ENCODE measurements around the gene COX6B1. TPM values are rescaled to one million over a fixed set of nuclear protein-coding genes. Genes with fewer than 3 reads are reported as not detected.

Gene COX6B1
- polyA plus RNA-seq, 1 donor from 2014 or later = 1,013 TPM

DNA sequence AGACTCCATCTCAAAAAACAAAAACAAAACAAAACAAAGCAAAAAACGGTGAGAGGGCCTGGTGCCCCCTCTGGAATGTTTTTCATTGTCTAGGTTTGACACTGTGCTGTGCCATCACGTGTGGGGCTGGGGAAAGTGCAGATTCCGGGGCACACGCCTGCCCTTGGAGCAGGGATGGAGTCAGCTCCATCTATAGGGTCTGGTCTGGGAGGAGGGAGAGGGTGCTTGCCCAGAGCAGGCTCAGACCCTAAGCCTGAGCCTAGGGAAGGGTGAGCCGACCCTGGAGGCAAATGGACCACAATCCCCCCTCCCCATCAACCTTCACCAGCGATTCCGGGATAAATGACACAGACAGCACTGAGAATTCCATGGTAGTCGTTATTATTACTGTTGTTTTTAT lies 45.3 kb downstream of the COX6B1 start:
- no peaks in the 10 kb centered on the region for H3K79me2 ChIP-seq (replicated peaks; ENCODE audit: insufficient read depth, low read length)
- H3K9me2 ChIP-seq (ENCODE audit: insufficient read depth, low read length) = no peaks in the 10 kb centered on the region
- H3K27me3 ChIP-seq (ENCODE audit: insufficient read depth, low read depth, low read length) = no peaks in the 10 kb centered on the region
- H2AFZ ChIP-seq (ENCODE audit: low read depth, low read length) = no peak overlapping the region
- H3K4me2 ChIP-seq (ENCODE audit: low read length) = no peak overlapping the region
- H3K9me3 ChIP-seq (ENCODE audit: low read length) = no peaks in the 10 kb centered on the region
- no peaks in the 10 kb centered on the region for H4K20me1 ChIP-seq (ENCODE audit: insufficient read depth)
- no peaks in the 10 kb centered on the region for H3F3A ChIP-seq (ENCODE audit: insufficient read depth, low read length, poor library complexity, severe bottlenecking)
- no peak overlapping the region for H3K27ac ChIP-seq (ENCODE audit: low read length)
- H3K36me3 ChIP-seq (ENCODE audit: insufficient read depth, low read length) = no peaks in the 10 kb centered on the region
- TF ChIP-seq EZH2 (IDR thresholded peaks at IDR 0.05; ENCODE audit: borderline replicate concordance, insufficient read depth, low read length, poor library complexity, severe bottlenecking) (no peak), SMC3 (conservative IDR thresholded peaks at IDR 0.05; ENCODE audit: poor library complexity) (no peak), EP300 (conservative IDR thresholded peaks at IDR 0.05; ENCODE audit: poor library complexity, severe bottlenecking) (no peak), TAF1 (IDR thresholded peaks at IDR 0.05; ENCODE audit: low read depth) (no peak)
- TF ChIP-seq, protein P1, sequence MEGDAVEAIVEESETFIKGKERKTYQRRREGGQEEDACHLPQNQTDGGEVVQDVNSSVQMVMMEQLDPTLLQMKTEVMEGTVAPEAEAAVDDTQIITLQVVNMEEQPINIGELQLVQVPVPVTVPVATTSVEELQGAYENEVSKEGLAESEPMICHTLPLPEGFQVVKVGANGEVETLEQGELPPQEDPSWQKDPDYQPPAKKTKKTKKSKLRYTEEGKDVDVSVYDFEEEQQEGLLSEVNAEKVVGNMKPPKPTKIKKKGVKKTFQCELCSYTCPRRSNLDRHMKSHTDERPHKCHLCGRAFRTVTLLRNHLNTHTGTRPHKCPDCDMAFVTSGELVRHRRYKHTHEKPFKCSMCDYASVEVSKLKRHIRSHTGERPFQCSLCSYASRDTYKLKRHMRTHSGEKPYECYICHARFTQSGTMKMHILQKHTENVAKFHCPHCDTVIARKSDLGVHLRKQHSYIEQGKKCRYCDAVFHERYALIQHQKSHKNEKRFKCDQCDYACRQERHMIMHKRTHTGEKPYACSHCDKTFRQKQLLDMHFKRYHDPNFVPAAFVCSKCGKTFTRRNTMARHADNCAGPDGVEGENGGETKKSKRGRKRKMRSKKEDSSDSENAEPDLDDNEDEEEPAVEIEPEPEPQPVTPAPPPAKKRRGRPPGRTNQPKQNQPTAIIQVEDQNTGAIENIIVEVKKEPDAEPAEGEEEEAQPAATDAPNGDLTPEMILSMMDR (IDR thresholded peaks at IDR 0.05; ENCODE audit: poor library complexity, severe bottlenecking) = no peak
- TF ChIP-seq, protein P2, sequence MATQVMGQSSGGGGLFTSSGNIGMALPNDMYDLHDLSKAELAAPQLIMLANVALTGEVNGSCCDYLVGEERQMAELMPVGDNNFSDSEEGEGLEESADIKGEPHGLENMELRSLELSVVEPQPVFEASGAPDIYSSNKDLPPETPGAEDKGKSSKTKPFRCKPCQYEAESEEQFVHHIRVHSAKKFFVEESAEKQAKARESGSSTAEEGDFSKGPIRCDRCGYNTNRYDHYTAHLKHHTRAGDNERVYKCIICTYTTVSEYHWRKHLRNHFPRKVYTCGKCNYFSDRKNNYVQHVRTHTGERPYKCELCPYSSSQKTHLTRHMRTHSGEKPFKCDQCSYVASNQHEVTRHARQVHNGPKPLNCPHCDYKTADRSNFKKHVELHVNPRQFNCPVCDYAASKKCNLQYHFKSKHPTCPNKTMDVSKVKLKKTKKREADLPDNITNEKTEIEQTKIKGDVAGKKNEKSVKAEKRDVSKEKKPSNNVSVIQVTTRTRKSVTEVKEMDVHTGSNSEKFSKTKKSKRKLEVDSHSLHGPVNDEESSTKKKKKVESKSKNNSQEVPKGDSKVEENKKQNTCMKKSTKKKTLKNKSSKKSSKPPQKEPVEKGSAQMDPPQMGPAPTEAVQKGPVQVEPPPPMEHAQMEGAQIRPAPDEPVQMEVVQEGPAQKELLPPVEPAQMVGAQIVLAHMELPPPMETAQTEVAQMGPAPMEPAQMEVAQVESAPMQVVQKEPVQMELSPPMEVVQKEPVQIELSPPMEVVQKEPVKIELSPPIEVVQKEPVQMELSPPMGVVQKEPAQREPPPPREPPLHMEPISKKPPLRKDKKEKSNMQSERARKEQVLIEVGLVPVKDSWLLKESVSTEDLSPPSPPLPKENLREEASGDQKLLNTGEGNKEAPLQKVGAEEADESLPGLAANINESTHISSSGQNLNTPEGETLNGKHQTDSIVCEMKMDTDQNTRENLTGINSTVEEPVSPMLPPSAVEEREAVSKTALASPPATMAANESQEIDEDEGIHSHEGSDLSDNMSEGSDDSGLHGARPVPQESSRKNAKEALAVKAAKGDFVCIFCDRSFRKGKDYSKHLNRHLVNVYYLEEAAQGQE (IDR thresholded peaks at IDR 0.05; ENCODE audit: borderline replicate concordance) = no peak
- H3K9ac ChIP-seq (ENCODE audit: low read length) = no peak overlapping the region
- H3K4me3 ChIP-seq (ENCODE audit: low read length) = no peak overlapping the region

DNA sequence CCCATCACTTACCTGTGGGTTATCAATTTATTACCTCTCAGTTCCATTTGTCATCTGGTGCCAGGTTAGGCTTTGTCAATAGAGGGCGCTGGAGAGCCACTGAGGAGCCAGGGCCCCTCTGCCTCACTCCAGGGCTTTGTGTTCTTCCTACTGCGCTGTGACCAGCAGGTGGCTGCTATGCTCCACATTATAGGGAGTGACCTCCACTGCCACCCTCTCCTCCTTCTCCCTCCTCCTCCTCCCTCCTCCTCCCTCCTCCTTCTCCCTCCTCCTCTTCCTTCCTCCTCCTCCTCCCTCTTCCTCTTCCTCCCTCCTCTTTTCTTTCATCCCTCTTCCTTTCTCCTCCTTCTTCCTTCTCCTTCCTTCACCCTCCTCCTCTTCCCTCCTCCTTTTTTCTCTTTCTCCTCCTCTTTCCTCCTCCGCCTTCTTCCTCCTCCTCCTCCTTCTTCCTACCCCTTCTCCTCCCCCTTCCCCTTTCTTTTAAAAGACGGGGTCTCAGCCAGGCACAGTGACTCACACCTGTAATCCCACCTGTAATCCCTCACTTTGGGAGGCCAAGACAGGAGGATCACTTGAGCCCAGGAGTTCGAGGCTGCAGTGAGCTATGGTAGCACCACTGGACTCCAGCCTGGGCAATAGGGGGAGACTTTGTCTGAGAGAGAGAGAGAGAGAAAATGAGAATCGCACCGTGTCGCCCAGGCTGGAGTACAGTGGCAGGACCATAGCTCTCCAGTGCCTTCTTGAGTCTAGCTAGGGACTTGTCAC lies 45.9 kb downstream of the COX6B1 start:
- no peaks in the 10 kb centered on the region for H3K36me3 ChIP-seq (ENCODE audit: insufficient read depth, low read length)
- H2AFZ ChIP-seq (ENCODE audit: low read depth, low read length) = no peak overlapping the region
- no peaks in the 10 kb centered on the region for H3F3A ChIP-seq (ENCODE audit: insufficient read depth, low read length, poor library complexity, severe bottlenecking)
- no peaks in the 10 kb centered on the region for H3K27me3 ChIP-seq (ENCODE audit: insufficient read depth, low read depth, low read length)
- H3K4me2 ChIP-seq (ENCODE audit: low read length) = no peak overlapping the region
- no peak overlapping the region for H3K9ac ChIP-seq (ENCODE audit: low read length)
- no peak overlapping the region for H3K4me3 ChIP-seq (ENCODE audit: low read length)
- no peak for TF ChIP-seq EZH2 (IDR thresholded peaks at IDR 0.05; ENCODE audit: borderline replicate concordance, insufficient read depth, low read length, poor library complexity, severe bottlenecking)
- TF ChIP-seq, protein P2 (IDR thresholded peaks at IDR 0.05; ENCODE audit: borderline replicate concordance) = no peak
- no peak for TF ChIP-seq EP300 (conservative IDR thresholded peaks at IDR 0.05; ENCODE audit: poor library complexity, severe bottlenecking)
- peak; percentile 74 for TF ChIP-seq RAD21 (conservative IDR thresholded peaks at IDR 0.05)
- peak; percentile 72 for TF ChIP-seq SMC3 (conservative IDR thresholded peaks at IDR 0.05; ENCODE audit: poor library complexity)
- no peak for TF ChIP-seq TAF1 (IDR thresholded peaks at IDR 0.05; ENCODE audit: low read depth)
- TF ChIP-seq MXI1 (conservative IDR thresholded peaks at IDR 0.05; ENCODE audit: poor library complexity, severe bottlenecking) = no peak
- TF ChIP-seq, protein P1 (IDR thresholded peaks at IDR 0.05; ENCODE audit: poor library complexity, severe bottlenecking) = peak; percentile 82
- no peak for TF ChIP-seq POLR2AphosphoS5 (IDR thresholded peaks at IDR 0.05)
- H3K9me3 ChIP-seq (ENCODE audit: low read length) = no peaks in the 10 kb centered on the region
- no peaks in the 10 kb centered on the region for H4K20me1 ChIP-seq (ENCODE audit: insufficient read depth)
- no peak overlapping the region for H3K27ac ChIP-seq (ENCODE audit: low read length)
- no peaks in the 10 kb centered on the region for H3K79me2 ChIP-seq (replicated peaks; ENCODE audit: insufficient read depth, low read length)
- H3K9me2 ChIP-seq (ENCODE audit: insufficient read depth, low read length) = no peaks in the 10 kb centered on the region
